ENCODE data around the gene SERPINB10.

- TF ChIP-seq CHD2 (IDR thresholded peaks at IDR 0.05; ENCODE audit: low read length, partially characterized antibody) (no peak), EP300 (IDR thresholded peaks at IDR 0.05) (no peak), POLR2AphosphoS2 (conservative IDR thresholded peaks at IDR 0.05; ENCODE audit: low read length) (no peak), BHLHE40 (IDR thresholded peaks at IDR 0.05; ENCODE audit: low read depth, low read length) (no peak), MAZ (IDR thresholded peaks at IDR 0.05; ENCODE audit: borderline replicate concordance, low read depth, low read length) (no peak), JUNB (IDR thresholded peaks at IDR 0.05) (no peak), FOSL2 (IDR thresholded peaks at IDR 0.05) (no peak), FOSL2 (CRISPR knock-in tag; IDR thresholded peaks at IDR 0.05) (no peak), RAD21 (conservative IDR thresholded peaks at IDR 0.05 in 1 of 2, IDR thresholded peaks at IDR 0.05 in 1 of 2) (no peak), TFCP2L1 (CRISPR knock-in tag; IDR thresholded peaks at IDR 0.05) (no peak), CBX2 (IDR thresholded peaks at IDR 0.05; ENCODE audit: borderline replicate concordance, low read depth) (no peak), POLR2A (IDR thresholded peaks at IDR 0.05; ENCODE audit: low read length) (no peak)
- TF ChIP-seq, protein P1, sequence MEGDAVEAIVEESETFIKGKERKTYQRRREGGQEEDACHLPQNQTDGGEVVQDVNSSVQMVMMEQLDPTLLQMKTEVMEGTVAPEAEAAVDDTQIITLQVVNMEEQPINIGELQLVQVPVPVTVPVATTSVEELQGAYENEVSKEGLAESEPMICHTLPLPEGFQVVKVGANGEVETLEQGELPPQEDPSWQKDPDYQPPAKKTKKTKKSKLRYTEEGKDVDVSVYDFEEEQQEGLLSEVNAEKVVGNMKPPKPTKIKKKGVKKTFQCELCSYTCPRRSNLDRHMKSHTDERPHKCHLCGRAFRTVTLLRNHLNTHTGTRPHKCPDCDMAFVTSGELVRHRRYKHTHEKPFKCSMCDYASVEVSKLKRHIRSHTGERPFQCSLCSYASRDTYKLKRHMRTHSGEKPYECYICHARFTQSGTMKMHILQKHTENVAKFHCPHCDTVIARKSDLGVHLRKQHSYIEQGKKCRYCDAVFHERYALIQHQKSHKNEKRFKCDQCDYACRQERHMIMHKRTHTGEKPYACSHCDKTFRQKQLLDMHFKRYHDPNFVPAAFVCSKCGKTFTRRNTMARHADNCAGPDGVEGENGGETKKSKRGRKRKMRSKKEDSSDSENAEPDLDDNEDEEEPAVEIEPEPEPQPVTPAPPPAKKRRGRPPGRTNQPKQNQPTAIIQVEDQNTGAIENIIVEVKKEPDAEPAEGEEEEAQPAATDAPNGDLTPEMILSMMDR (IDR thresholded peaks at IDR 0.05) = no peak
- TF ChIP-seq, protein P2, sequence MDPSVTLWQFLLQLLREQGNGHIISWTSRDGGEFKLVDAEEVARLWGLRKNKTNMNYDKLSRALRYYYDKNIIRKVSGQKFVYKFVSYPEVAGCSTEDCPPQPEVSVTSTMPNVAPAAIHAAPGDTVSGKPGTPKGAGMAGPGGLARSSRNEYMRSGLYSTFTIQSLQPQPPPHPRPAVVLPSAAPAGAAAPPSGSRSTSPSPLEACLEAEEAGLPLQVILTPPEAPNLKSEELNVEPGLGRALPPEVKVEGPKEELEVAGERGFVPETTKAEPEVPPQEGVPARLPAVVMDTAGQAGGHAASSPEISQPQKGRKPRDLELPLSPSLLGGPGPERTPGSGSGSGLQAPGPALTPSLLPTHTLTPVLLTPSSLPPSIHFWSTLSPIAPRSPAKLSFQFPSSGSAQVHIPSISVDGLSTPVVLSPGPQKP (IDR thresholded peaks at IDR 0.05; ENCODE audit: low read depth, low read length) = no peak
- TF ChIP-seq, protein P3, sequence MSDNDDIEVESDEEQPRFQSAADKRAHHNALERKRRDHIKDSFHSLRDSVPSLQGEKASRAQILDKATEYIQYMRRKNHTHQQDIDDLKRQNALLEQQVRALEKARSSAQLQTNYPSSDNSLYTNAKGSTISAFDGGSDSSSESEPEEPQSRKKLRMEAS (IDR thresholded peaks at IDR 0.05) = no peak
Observed at GRCh38 chr18:63872586-63872985, 35.2 kb upstream of the SERPINB10 start.
